Measurements from ENCODE around the gene ARMC7. TPM values are rescaled to one million over a fixed set of nuclear protein-coding genes. Genes with fewer than 3 reads are reported as not detected.
A peak's percentile ranks its signal among the peaks of the same experiment; 100 is the strongest.
"Not testable (repeated sequence)": the region's sequence is repeated elsewhere in the genome, so short reads cannot be mapped to it uniquely, and the experiment has no call there.

ARMC7 gene
- total RNA-seq, 1 donor from 2014 or later = 13.0 TPM

- H3K27ac Mint-ChIP-seq = peak overlapping the region; percentile 34
- H3K4me3 Mint-ChIP-seq = no peak overlapping the region
- intact Hi-C loops (cut with micrococcal nuclease) = no loop called here
- peaks cover 3% of the 10 kb centered on the region for H3K4me1 Mint-ChIP-seq (ENCODE audit: low read depth)
- no peak for DNase-seq (ENCODE audit: low spot score)
- no peaks in the 10 kb centered on the region for H3K9me3 Mint-ChIP-seq
- peaks cover 9% of the 10 kb centered on the region for H3K36me3 Mint-ChIP-seq (ENCODE audit: low read depth)
- H3K27me3 Mint-ChIP-seq (ENCODE audit: insufficient read depth) = no peaks in the 10 kb centered on the region
Measured at GRCh38 chr17:75160211-75160610, 50.4 kb downstream of the ARMC7 start.

- Mint-ChIP-seq H3K27me3 (ENCODE audit: insufficient read depth) (no peaks in the 10 kb centered on the region), H3K9me3 (no peaks in the 10 kb centered on the region), H3K4me1 (ENCODE audit: low read depth) (no peaks in the 10 kb centered on the region), H3K36me3 (ENCODE audit: low read depth) (peaks cover 16% of the 10 kb centered on the region), H3K4me3 (no peak overlapping the region), H3K27ac (no peak overlapping the region)
- intact Hi-C loops (cut with micrococcal nuclease) = no loop called here
- no peak for DNase-seq (ENCODE audit: low spot score)
Measured at GRCh38 chr17:75163074-75163473, 53.3 kb downstream of the ARMC7 start.

GRCh38 chr17:75164606-75165005, 54.8 kb downstream of the ARMC7 start:
- peaks cover 14% of the 10 kb centered on the region for H3K36me3 Mint-ChIP-seq (ENCODE audit: low read depth)
- intact Hi-C loops (cut with micrococcal nuclease); H3K9me3 Mint-ChIP-seq; H3K27me3 Mint-ChIP-seq (ENCODE audit: insufficient read depth); H3K4me1 Mint-ChIP-seq (ENCODE audit: low read depth); DNase-seq (ENCODE audit: low spot score); H3K4me3 Mint-ChIP-seq; H3K27ac Mint-ChIP-seq: not testable (repeated sequence)

- peaks cover 24% of the 10 kb centered on the region for H3K36me3 Mint-ChIP-seq (ENCODE audit: low read depth)
- intact Hi-C loops (cut with micrococcal nuclease) = no loop called here
- H3K27ac Mint-ChIP-seq = no peak overlapping the region
- H3K9me3 Mint-ChIP-seq = no peaks in the 10 kb centered on the region
- no peak for DNase-seq (ENCODE audit: low spot score)
- H3K4me3 Mint-ChIP-seq = no peak overlapping the region
- H3K27me3 Mint-ChIP-seq (ENCODE audit: insufficient read depth) = no peaks in the 10 kb centered on the region
- peaks cover 7% of the 10 kb centered on the region for H3K4me1 Mint-ChIP-seq (ENCODE audit: low read depth)
Measured at GRCh38 chr17:75168998-75169397, 59.2 kb downstream of the ARMC7 start.

GRCh38 chr17:75173526-75173925, 63.8 kb downstream of the ARMC7 start:
- peaks cover 20% of the 10 kb centered on the region for H3K4me1 Mint-ChIP-seq (ENCODE audit: low read depth)
- no peaks in the 10 kb centered on the region for H3K9me3 Mint-ChIP-seq
- DNase-seq (ENCODE audit: low spot score) = no peak
- H3K36me3 Mint-ChIP-seq (ENCODE audit: low read depth) = peaks cover 29% of the 10 kb centered on the region
- no peak overlapping the region for H3K4me3 Mint-ChIP-seq
- intact Hi-C loops (cut with micrococcal nuclease) = no loop called here
- H3K27me3 Mint-ChIP-seq (ENCODE audit: insufficient read depth) = no peaks in the 10 kb centered on the region
- H3K27ac Mint-ChIP-seq = no peak overlapping the region

- Mint-ChIP-seq H3K36me3 (ENCODE audit: low read depth) (peaks cover 31% of the 10 kb centered on the region), H3K27ac (no peak overlapping the region), H3K4me3 (no peak overlapping the region), H3K27me3 (ENCODE audit: insufficient read depth) (no peaks in the 10 kb centered on the region), H3K4me1 (ENCODE audit: low read depth) (peaks cover 32% of the 10 kb centered on the region), H3K9me3 (no peaks in the 10 kb centered on the region)
- no peak for DNase-seq (ENCODE audit: low spot score)
- intact Hi-C loops (cut with micrococcal nuclease) = no loop called here
Measured at GRCh38 chr17:75174996-75175395, 65.2 kb downstream of the ARMC7 start.

- peaks cover 43% of the 10 kb centered on the region for H3K36me3 Mint-ChIP-seq (ENCODE audit: low read depth)
- no peak for DNase-seq (ENCODE audit: low spot score)
- no peak overlapping the region for H3K4me3 Mint-ChIP-seq
- peaks cover 40% of the 10 kb centered on the region for H3K4me1 Mint-ChIP-seq (ENCODE audit: low read depth)
- intact Hi-C loops (cut with micrococcal nuclease) = no loop called here
- H3K27ac Mint-ChIP-seq = peak overlapping the region; percentile 12
- H3K27me3 Mint-ChIP-seq (ENCODE audit: insufficient read depth) = no peaks in the 10 kb centered on the region
- no peaks in the 10 kb centered on the region for H3K9me3 Mint-ChIP-seq
Measured at GRCh38 chr17:75176625-75177024, 66.9 kb downstream of the ARMC7 start.

- Mint-ChIP-seq H3K27me3 (ENCODE audit: insufficient read depth) (no peaks in the 10 kb centered on the region), H3K4me3 (no peak overlapping the region), H3K4me1 (ENCODE audit: low read depth) (peaks cover 37% of the 10 kb centered on the region), H3K36me3 (ENCODE audit: low read depth) (peaks cover 36% of the 10 kb centered on the region), H3K27ac (no peak overlapping the region), H3K9me3 (no peaks in the 10 kb centered on the region)
- no peak for DNase-seq (ENCODE audit: low spot score)
- intact Hi-C loops (cut with micrococcal nuclease) = no loop called here
Measured at GRCh38 chr17:75178453-75178852, 68.7 kb downstream of the ARMC7 start.

Other genes with a start within 250 kb of the ARMC7 start
- 20.1 and 21.5 TPM in 2 replicates for gene FDXR, start 237.0 kb upstream of the ARMC7 start, total RNA-seq
- not detected in 2 replicates for gene FADS6, start 216.3 kb upstream of the ARMC7 start, total RNA-seq
- not detected in 2 replicates for gene USH1G, start 186.7 kb upstream of the ARMC7 start, total RNA-seq
- not detected in 2 replicates for gene OTOP2, start 185.7 kb upstream of the ARMC7 start, total RNA-seq
- not detected in 2 replicates for gene OTOP3, start 174.1 kb upstream of the ARMC7 start, total RNA-seq
- gene HID1, start 137.2 kb upstream of the ARMC7 start, total RNA-seq = 0.29 and 0.31 TPM in 2 replicates
- gene CDR2L, start 122.3 kb upstream of the ARMC7 start, total RNA-seq = 1.1 and 1.3 TPM in 2 replicates
- 77.8 and 78.1 TPM in 2 replicates for gene MRPL58, start 97.3 kb upstream of the ARMC7 start, total RNA-seq
- gene ATP5PD, start 63.0 kb upstream of the ARMC7 start, total RNA-seq = 152 and 165 TPM in 2 replicates
- gene KCTD2, start 62.7 kb upstream of the ARMC7 start, total RNA-seq = 21.2 and 22.6 TPM in 2 replicates
- 5.5 and 7.2 TPM in 2 replicates for gene SLC16A5, start 22.0 kb upstream of the ARMC7 start, total RNA-seq
- gene NT5C, start 21.8 kb downstream of the ARMC7 start, total RNA-seq = 80.0 and 80.1 TPM in 2 replicates
- gene JPT1, start 44.5 kb downstream of the ARMC7 start, total RNA-seq = 271 and 299 TPM in 2 replicates
- gene SUMO2, start 73.0 kb downstream of the ARMC7 start, total RNA-seq = 649 and 656 TPM in 2 replicates
- 122 and 129 TPM in 2 replicates for gene NUP85, start 95.7 kb downstream of the ARMC7 start, total RNA-seq
- 93.4 and 94.3 TPM in 2 replicates for gene GGA3, start 151.6 kb downstream of the ARMC7 start, total RNA-seq
- gene MRPS7, start 151.9 kb downstream of the ARMC7 start, total RNA-seq = 126 and 130 TPM in 2 replicates
- gene MIF4GD, start 161.3 kb downstream of the ARMC7 start, total RNA-seq = 49.0 and 49.3 TPM in 2 replicates
- gene SLC25A19, start 179.5 kb downstream of the ARMC7 start, total RNA-seq = 119 and 126 TPM in 2 replicates

Data from activated T-helper 1 cell treated with anti-CD3 and anti-CD28 coated beads, Interleukin-12 subunit alpha, Interleukin-12 subunit beta, Interleukin-2, Interleukin-4 antibody, amounts not matched to agents 30 ng/mL and 10 ng/mL and 1 ng/mL, durations not matched to agents 14 hours and 24 hours and 36 hours (primary cell).